Activated CD8-positive, alpha-beta T cell treated with anti-CD3 and anti-CD28 coated beads for 36 hours (primary cell): ENCODE data around the gene FGD3. TPM values are rescaled to one million over a fixed set of nuclear protein-coding genes. Genes with fewer than 3 reads are reported as not detected.
A peak's percentile ranks its signal among the peaks of the same experiment; 100 is the strongest.

ENCODE experiments used
- ATAC-seq: fragments of 200-7000 bp; cut with Tn5 transposase; one replicate; pipeline ENCODE4 v1.10.0; 2021; ENCODE audit warnings: mild to moderate bottlenecking, moderate library complexity
- CTCF ChIA-PET: fragments of 350-600 bp; sonication (Branson Sonifier 250); formaldehyde crosslinking; loops from one replicate; lab custom pipeline; 2021; ENCODE audit warnings: antibody characterized with exemption; lab: Charles Lee
- POLR2A ChIA-PET: fragments of 350-600 bp; sonication (Branson Sonifier 250); formaldehyde crosslinking; loops from one replicate; lab custom pipeline; 2021; ENCODE audit warnings: antibody characterized with exemption; lab: Charles Lee
- DNase-seq: peaks from one replicate; pipeline ENCODE4 v3.0.0-alpha.2; 2020
- H3K27ac Mint-ChIP-seq: one replicate; pipeline ENCODE4 v1.8.0; 2021; ENCODE audit warnings: mild to moderate bottlenecking, mixed read lengths
- H3K27me3 Mint-ChIP-seq: one replicate; pipeline ENCODE4 v1.8.0; 2021; ENCODE audit warnings: mixed read lengths
- H3K36me3 Mint-ChIP-seq: one replicate; pipeline ENCODE4 v1.8.0; 2021; ENCODE audit warnings: low read depth, mixed read lengths
- H3K4me1 Mint-ChIP-seq: one replicate; pipeline ENCODE4 v1.8.0; 2021; ENCODE audit warnings: low read depth, mixed read lengths
- H3K4me3 Mint-ChIP-seq: one replicate; pipeline ENCODE4 v1.8.0; 2021; ENCODE audit warnings: mild to moderate bottlenecking, moderate library complexity, mixed read lengths
- H3K9me3 Mint-ChIP-seq: one replicate; pipeline ENCODE4 v1.8.0; 2021; ENCODE audit warnings: mixed read lengths
- intact Hi-C: fragments of 100-400 bp; cut with micrococcal nuclease; formaldehyde crosslinking; loops from one replicate; pipeline ENCODE4 v1.10.0; 2022
- total RNA-seq, 2 experiments: library from RNA; stranded (reverse); gene quantifications; one replicate each; pipeline ENCODE4 v1.2.3, GENCODE V29; 2021
- TF ChIP-seq, protein P1 (sequence below): fragments of 200-600 bp; IDR thresholded peaks from one replicate; pipeline ENCODE4 v1.8.0; 2022; ENCODE audit warnings: antibody characterized with exemption, mild to moderate bottlenecking

The FGD3 gene
- total RNA-seq, 2 experiments from 2014 or later: 41.6 to 43.5 TPM

DNA sequence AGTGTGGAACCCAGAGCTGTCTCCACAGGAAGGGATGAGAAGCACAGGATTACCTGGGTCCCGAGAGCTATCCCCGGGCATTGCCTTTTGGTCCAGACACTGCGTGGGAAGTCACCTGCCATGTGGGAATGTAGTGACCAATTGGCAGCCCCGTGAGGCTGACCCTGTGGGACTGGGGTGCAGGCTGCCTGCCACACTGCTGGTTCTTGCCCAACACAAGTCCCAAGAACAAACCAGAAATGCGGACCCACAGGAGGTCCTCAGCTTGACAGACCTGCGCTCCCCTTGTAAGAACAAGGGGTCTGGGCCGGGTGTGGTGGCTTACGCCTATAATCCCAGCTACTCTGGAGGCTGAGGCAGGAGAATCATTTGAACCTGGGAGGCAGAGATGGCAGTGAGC, 2.4 kb upstream of the FGD3 start:
- POLR2A ChIA-PET: no interaction called here

DNA sequence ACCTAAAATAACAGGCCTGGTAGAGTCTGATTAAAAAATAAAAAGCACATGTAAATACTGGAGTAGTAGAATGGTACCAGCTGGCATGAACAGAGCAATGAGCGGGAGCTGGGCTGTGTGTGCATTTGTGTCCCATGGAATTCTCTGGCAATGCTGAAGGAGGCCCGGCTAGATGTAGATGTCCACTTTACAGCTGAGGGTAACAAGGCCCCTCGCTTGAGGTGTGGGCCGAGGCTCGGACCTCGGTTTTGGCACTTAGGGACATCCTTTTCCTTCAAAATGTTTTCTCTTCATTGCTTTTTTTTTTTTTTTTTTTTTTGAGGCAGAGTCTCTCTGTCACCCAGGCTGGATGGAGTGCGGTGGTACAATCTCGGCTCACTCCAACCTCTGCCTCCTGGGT, 1.5 kb upstream of the FGD3 start:
- no peak for ATAC-seq
- intact Hi-C loops: no loop called here
- ChIA-PET CTCF (no interaction called here), POLR2A (no interaction called here)
- Mint-ChIP-seq H3K4me1 (peaks cover 31% of the 10 kb centered on the region), H3K27ac (no peak overlapping the region), H3K27me3 (no peaks in the 10 kb centered on the region), H3K9me3 (peaks cover 3% of the 10 kb centered on the region), H3K4me3 (no peak overlapping the region), H3K36me3 (no peaks in the 10 kb centered on the region)
- DNase-seq: no peak
- TF ChIP-seq, protein P1, sequence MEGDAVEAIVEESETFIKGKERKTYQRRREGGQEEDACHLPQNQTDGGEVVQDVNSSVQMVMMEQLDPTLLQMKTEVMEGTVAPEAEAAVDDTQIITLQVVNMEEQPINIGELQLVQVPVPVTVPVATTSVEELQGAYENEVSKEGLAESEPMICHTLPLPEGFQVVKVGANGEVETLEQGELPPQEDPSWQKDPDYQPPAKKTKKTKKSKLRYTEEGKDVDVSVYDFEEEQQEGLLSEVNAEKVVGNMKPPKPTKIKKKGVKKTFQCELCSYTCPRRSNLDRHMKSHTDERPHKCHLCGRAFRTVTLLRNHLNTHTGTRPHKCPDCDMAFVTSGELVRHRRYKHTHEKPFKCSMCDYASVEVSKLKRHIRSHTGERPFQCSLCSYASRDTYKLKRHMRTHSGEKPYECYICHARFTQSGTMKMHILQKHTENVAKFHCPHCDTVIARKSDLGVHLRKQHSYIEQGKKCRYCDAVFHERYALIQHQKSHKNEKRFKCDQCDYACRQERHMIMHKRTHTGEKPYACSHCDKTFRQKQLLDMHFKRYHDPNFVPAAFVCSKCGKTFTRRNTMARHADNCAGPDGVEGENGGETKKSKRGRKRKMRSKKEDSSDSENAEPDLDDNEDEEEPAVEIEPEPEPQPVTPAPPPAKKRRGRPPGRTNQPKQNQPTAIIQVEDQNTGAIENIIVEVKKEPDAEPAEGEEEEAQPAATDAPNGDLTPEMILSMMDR: no peak

More for the DNA sequence above, 2.4 kb upstream of the FGD3 start:
- H3K27ac Mint-ChIP-seq: no peak overlapping the region
- H3K27me3 Mint-ChIP-seq: no peaks in the 10 kb centered on the region
- TF ChIP-seq, protein P1: no peak
- H3K36me3 Mint-ChIP-seq: no peaks in the 10 kb centered on the region
- H3K9me3 Mint-ChIP-seq: peaks cover 3% of the 10 kb centered on the region
- intact Hi-C loops: no loop called here
- ATAC-seq: no peak
- H3K4me1 Mint-ChIP-seq: peaks cover 28% of the 10 kb centered on the region
- no peak overlapping the region for H3K4me3 Mint-ChIP-seq
- CTCF ChIA-PET: no interaction called here
- no peak for DNase-seq

DNA sequence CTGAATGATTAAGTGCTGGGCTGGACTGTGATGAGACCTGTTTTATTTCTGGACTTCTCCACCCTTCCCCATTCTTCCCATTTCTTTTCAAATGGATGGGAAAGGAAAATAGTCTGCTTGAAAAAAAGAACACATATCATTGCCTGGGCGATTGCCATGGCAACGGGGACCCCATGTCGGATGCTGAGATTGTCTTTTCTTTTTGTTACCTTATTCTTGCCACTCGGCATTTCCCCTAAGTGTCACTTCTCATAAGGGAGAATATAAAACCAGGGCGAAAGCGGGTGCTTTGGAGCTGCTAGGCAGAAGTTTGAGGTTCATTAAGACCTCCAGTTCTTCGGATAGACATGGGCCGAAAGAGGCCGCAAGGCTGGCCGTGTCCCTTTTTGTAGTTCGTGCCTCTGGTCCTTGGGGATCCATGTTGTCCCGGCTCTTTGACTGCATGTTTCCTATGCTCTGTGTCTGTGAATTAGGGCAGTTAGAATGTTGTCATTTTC, 763 bp downstream of the FGD3 start:
- ATAC-seq (no peak), DNase-seq (no peak)
- Mint-ChIP-seq H3K36me3 (no peaks in the 10 kb centered on the region), H3K9me3 (peaks cover 3% of the 10 kb centered on the region), H3K4me3 (peak overlapping the region; percentile 74), H3K27me3 (no peaks in the 10 kb centered on the region), H3K4me1 (peaks cover 41% of the 10 kb centered on the region), H3K27ac (no peak overlapping the region)
- ChIA-PET CTCF (interaction anchor here (2.1 kb wide), 1 partner anchor 9 kb away, joined by 8 read pairs; no protein-coding TSS in a partner anchor), POLR2A (interaction anchor here (0.7 to 1.8 kb wide), 4 partner anchors 16 to 184 kb away, joined by 3 to 6 read pairs (median 4); no protein-coding TSS in a partner anchor)
- TF ChIP-seq, protein P1: no peak
- intact Hi-C loops: no loop called here

DNA sequence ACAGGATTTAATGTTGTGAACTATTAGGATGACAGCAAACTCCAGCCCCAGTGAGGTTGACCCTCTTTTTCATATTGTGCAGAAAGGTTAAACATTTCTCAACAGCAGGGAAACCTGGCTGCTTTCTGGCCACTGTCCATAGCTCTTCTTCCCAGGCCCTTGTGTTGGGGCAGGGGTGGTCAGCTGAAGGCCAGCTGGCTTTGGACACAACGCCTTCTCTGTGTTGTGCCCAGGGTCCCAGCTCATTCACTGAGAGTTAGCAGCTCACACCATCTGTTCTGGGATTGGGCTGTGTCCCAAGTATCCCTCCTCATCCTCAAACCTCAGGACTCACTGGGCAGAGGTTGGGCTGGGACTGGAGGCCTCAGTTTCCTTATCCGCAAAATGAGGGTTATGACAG, 1.3 kb downstream of the FGD3 start:
- TF ChIP-seq, protein P1: no peak
- POLR2A ChIA-PET: interaction anchor here (0.7 to 1.8 kb wide), 2 partner anchors 25 to 183 kb away, joined by 3 to 6 read pairs; no protein-coding TSS in a partner anchor
- Mint-ChIP-seq H3K4me1 (peaks cover 46% of the 10 kb centered on the region), H3K4me3 (peak overlapping the region; percentile 74), H3K36me3 (no peaks in the 10 kb centered on the region), H3K9me3 (peaks cover 3% of the 10 kb centered on the region), H3K27ac (no peak overlapping the region), H3K27me3 (no peaks in the 10 kb centered on the region)
- CTCF ChIA-PET: interaction anchor here (2.1 kb wide), 1 partner anchor 8 kb away, joined by 8 read pairs; no protein-coding TSS in a partner anchor
- DNase-seq: no peak
- intact Hi-C loops: no loop called here
- no peak for ATAC-seq

DNA sequence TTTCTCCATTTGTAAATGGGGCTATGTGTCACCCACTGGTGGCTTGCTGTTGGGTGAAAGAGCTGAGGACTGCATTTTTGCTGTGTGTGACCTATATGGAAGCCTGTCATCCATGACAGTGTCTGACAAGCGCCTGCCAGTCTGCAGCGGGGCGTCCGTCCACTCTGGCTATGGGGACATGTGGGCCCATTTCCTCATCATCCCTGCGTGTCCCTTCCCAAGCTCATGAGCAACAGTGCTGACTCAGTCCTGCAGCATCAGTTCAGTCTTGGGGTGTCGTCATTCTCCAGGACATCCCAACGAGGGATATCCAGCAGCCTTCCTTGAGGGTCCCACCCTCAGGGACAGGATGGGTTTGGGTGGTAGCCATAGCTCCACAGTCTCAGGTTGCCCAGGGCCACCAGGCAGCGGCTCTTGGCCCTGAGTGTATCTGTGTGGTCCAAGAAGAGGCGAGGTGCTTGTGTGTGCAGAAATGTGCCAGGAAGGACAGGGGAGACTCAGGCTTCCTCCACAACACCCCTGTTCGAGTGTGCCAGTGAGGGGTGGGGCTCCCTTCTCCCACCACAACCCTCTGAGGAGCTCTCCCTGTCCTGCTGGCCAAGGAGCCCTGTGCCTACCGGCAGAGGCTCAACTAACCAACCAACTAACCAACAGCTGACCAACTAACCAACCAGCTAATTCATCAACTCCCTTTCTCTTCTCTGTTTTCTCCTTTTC, 2.1 kb downstream of the FGD3 start:
- TF ChIP-seq, protein P1: no peak
- ChIA-PET CTCF (interaction anchor here (0.7 to 2.1 kb wide), 2 partner anchors 8 to 210 kb away, joined by 3 to 8 read pairs; no protein-coding TSS in a partner anchor), POLR2A (interaction anchor here (0.7 to 1.8 kb wide), 5 partner anchors 14 to 182 kb away, joined by 3 to 6 read pairs (median 3); no protein-coding TSS in a partner anchor)
- Mint-ChIP-seq H3K27me3 (no peaks in the 10 kb centered on the region), H3K27ac (no peak overlapping the region), H3K36me3 (no peaks in the 10 kb centered on the region), H3K4me1 (peaks cover 54% of the 10 kb centered on the region), H3K9me3 (peaks cover 3% of the 10 kb centered on the region), H3K4me3 (no peak overlapping the region)
- ATAC-seq (no peak), DNase-seq (no peak)
- intact Hi-C loops: no loop called here
